HCT116 (cell line): Measurements from ENCODE around the gene IL18R1. TPM values are rescaled to one million over a fixed set of nuclear protein-coding genes. Genes with fewer than 3 reads are reported as not detected.

ENCODE experiments used
- ATAC-seq: fragments of 200-7000 bp; cut with Tn5 transposase; 2 replicates; pipeline ENCODE4 v1.9.1; 2020; ENCODE audit warnings: mild to moderate bottlenecking, moderate library complexity
- BruUV-seq: library from RNA; stranded (reverse); fragments of 400-500 nt; replicated peaks from 2 replicates; lab custom pipeline; 2021; lab: Mats Ljungman, UMichigan
- CTCF ChIA-PET: fragments of 300-600 bp; sonication (Branson Sonifier 250); formaldehyde crosslinking; loops from one replicate; lab custom pipeline; 2021; ENCODE audit warnings: antibody characterized with exemption; lab: Charles Lee
- POLR2A ChIA-PET: fragments of 300-600, 350-600 bp; sonication (Branson Sonifier 250); formaldehyde crosslinking; loops from one replicate; lab custom pipeline; 2021; ENCODE audit warnings: antibody characterized with exemption; lab: Charles Lee
- RAD21 ChIA-PET, 2 experiments: fragments of 300-600 bp; sonication (Branson Sonifier 250); formaldehyde crosslinking; loops; one replicate each; lab custom pipeline; 2023; ENCODE audit warnings: low total read pairs in 2 of 2; ENCODE audit not compliant: uncharacterized antibody in 2 of 2, unreplicated experiment in 2 of 2, low non-redundant PET in 1 of 2; lab: Charles Lee
- DNase-seq: peaks from one replicate; pipeline ENCODE4 v3.0.0-alpha.2; 2010; ENCODE audit warnings: low read depth, low spot score
- H2AFZ ChIP-seq: fragments of 200-600 bp; shearing (Covaris generic), sonication (generic); 2 replicates; pipeline ENCODE4 v1.6.1; 2017; ENCODE audit warnings: low read depth, mixed run types, mixed read lengths, antibody characterized with exemption, low read length; ENCODE audit not compliant: poor library complexity, severe bottlenecking
- H3K27ac ChIP-seq: 2 replicates; pipeline ENCODE4 v1.5.1; 2012; ENCODE audit warnings: low read depth, low read length
- H3K27me3 ChIP-seq: fragments of 200-600 bp; sonication (generic); 2 replicates; pipeline ENCODE4 v1.6.1; 2016; ENCODE audit warnings: mixed run types, low read length, mixed read lengths; ENCODE audit not compliant: insufficient read depth
- H3K36me3 ChIP-seq, 2 experiments: fragments of 200-500 bp in 1 of 2; fragments of 200-600 bp in 1 of 2; sonication (Bioruptor generic) in 1 of 2; sonication (generic) in 1 of 2; 2 replicates each; pipeline versions ENCODE4 v1.5.1 to v1.6.1; 2014 to 2016; ENCODE audit warnings: low read length in 2 of 2, inconsistent platforms in 1 of 2, mixed read lengths in 1 of 2, mixed run types in 1 of 2; ENCODE audit not compliant: insufficient read depth in 2 of 2, control insufficient read depth in 1 of 2
- H3K4me1 ChIP-seq, 2 experiments: fragments of 200-600 bp in 1 of 2; sonication (generic) in 1 of 2; 2 replicates each; pipeline versions ENCODE4 v1.5.1 to v1.6.1; 2012 to 2017; ENCODE audit warnings: low read length in 2 of 2, inconsistent platforms in 1 of 2, mild to moderate bottlenecking in 1 of 2, mixed read lengths in 1 of 2, mixed run types in 1 of 2, moderate library complexity in 1 of 2; ENCODE audit not compliant: insufficient read depth in 2 of 2, control insufficient read depth in 1 of 2
- H3K4me2 ChIP-seq: fragments of 200-600 bp; sonication (generic); 2 replicates; pipeline ENCODE4 v1.6.1; 2017; ENCODE audit warnings: mixed run types, low read length, mixed read lengths
- H3K4me3 ChIP-seq, 2 experiments: fragments of 200-600 bp in 1 of 2; sonication (generic) in 1 of 2; replicated peaks in 1 of 2; 2 replicates each; pipeline ENCODE4 v1.5.1; 2011 to 2016; ENCODE audit warnings: low read length in 2 of 2, control low read depth in 1 of 2, low read depth in 1 of 2, mild to moderate bottlenecking in 1 of 2, mixed read lengths in 1 of 2, mixed run types in 1 of 2
- H3K79me2 ChIP-seq: fragments of 200-600 bp; sonication (generic); 2 replicates; pipeline ENCODE4 v1.6.1; 2017; ENCODE audit warnings: mild to moderate bottlenecking, mixed run types, low read length, moderate library complexity, mixed read lengths; ENCODE audit not compliant: insufficient read depth
- H3K9ac ChIP-seq: fragments of 200-600 bp; sonication (generic); 2 replicates; pipeline ENCODE4 v1.6.1; 2016; ENCODE audit warnings: low read length, mixed read lengths
- H3K9me2 ChIP-seq: fragments of 200-600 bp; sonication (generic), shearing (Covaris generic); 2 replicates; pipeline ENCODE4 v1.6.1; 2017; ENCODE audit warnings: mixed run types, mild to moderate bottlenecking, moderate library complexity; ENCODE audit not compliant: insufficient read depth
- H3K9me3 ChIP-seq, 2 experiments: fragments of 200-500 bp in 1 of 2; fragments of 200-600 bp in 1 of 2; sonication (Bioruptor generic) in 1 of 2; sonication (generic) in 1 of 2; 2 replicates each; pipeline ENCODE4 v1.6.1; 2014 to 2017; ENCODE audit warnings: low read length in 2 of 2, mixed read lengths in 2 of 2, inconsistent platforms in 1 of 2, low read depth in 1 of 2, mild to moderate bottlenecking in 1 of 2, mixed run types in 1 of 2, moderate library complexity in 1 of 2; ENCODE audit not compliant: control insufficient read depth in 1 of 2, insufficient read depth in 1 of 2
- H4K20me1 ChIP-seq: fragments of 200-600 bp; sonication (generic), shearing (Covaris generic); 2 replicates; pipeline ENCODE4 v1.6.1; 2017; ENCODE audit warnings: mixed run types, mild to moderate bottlenecking, moderate library complexity; ENCODE audit not compliant: insufficient read depth
- CBX3 ChIP-seq: IDR thresholded peaks from 2 replicates; pipeline ENCODE4 v1.6.1; 2012; ENCODE audit warnings: low read depth
- CTCF ChIP-seq, 3 experiments: fragments of 200-600 bp in 1 of 3; sonication (generic) in 1 of 3; IDR thresholded peaks in 2 of 3; conservative IDR thresholded peaks in 1 of 3; 2 replicates each; pipeline ENCODE4 v1.5.1; 2012 to 2017; ENCODE audit warnings: low read depth in 2 of 3, low read length in 2 of 3, antibody characterized with exemption in 1 of 3, borderline replicate concordance in 1 of 3, control low read depth in 1 of 3, mild to moderate bottlenecking in 1 of 3, mixed read lengths in 1 of 3, mixed run types in 1 of 3, moderate library complexity in 1 of 3; ENCODE audit not compliant: insufficient read depth in 1 of 3
- EGR1 ChIP-seq: IDR thresholded peaks from 2 replicates; pipeline ENCODE4 v1.6.1; 2012; ENCODE audit warnings: low read depth
- ELF1 ChIP-seq: IDR thresholded peaks from 2 replicates; pipeline ENCODE4 v1.6.1; 2012; ENCODE audit warnings: low read depth, borderline replicate concordance
- EZH2 ChIP-seq: fragments of 200-600 bp; sonication (generic); IDR thresholded peaks from 2 replicates; pipeline ENCODE4 v1.6.1; 2017; ENCODE audit warnings: antibody characterized with exemption, mixed run types
- EZH2phosphoT487 ChIP-seq: fragments of 200-600 bp; IDR thresholded peaks from 2 replicates; pipeline ENCODE4 v1.6.1; 2018; ENCODE audit warnings: antibody characterized with exemption, borderline replicate concordance
- FOSL1 ChIP-seq: IDR thresholded peaks from 2 replicates; pipeline ENCODE4 v1.6.1; 2012; ENCODE audit warnings: low read depth
- JUND ChIP-seq: IDR thresholded peaks from 2 replicates; pipeline ENCODE4 v1.6.1; 2012
- MAX ChIP-seq: IDR thresholded peaks from 2 replicates; pipeline ENCODE4 v1.6.1; 2012
- POLR2AphosphoS5 ChIP-seq: IDR thresholded peaks from 2 replicates; pipeline ENCODE4 v1.6.1; 2011; ENCODE audit warnings: mild to moderate bottlenecking, low read depth, low read length, moderate library complexity
- SIN3A ChIP-seq: IDR thresholded peaks from 2 replicates; pipeline ENCODE4 v1.6.1; 2012; ENCODE audit warnings: low read depth
- SP1 ChIP-seq: IDR thresholded peaks from 2 replicates; pipeline ENCODE4 v1.6.1; 2012; ENCODE audit warnings: low read depth
- SRF ChIP-seq: IDR thresholded peaks from 2 replicates; pipeline ENCODE4 v1.6.1; 2012; ENCODE audit warnings: low read depth
- TCF7L2 ChIP-seq: IDR thresholded peaks from 2 replicates; pipeline ENCODE4 v1.7.0; 2011; ENCODE audit warnings: borderline replicate concordance, inconsistent platforms; ENCODE audit not compliant: insufficient read depth, insufficient read length; ENCODE audit errors: extremely low read depth
- YY1 ChIP-seq: IDR thresholded peaks from 2 replicates; pipeline ENCODE4 v1.6.1; 2011; ENCODE audit warnings: low read length, low read depth, moderate library complexity, mild to moderate bottlenecking; ENCODE audit not compliant: insufficient replicate concordance; ENCODE audit errors: extremely low read depth
- ZBTB33 ChIP-seq: IDR thresholded peaks from 2 replicates; pipeline ENCODE4 v1.6.1; 2011; ENCODE audit warnings: mild to moderate bottlenecking, low read length, moderate library complexity; ENCODE audit not compliant: insufficient replicate concordance; ENCODE audit errors: extremely low read depth
- ZFX ChIP-seq: fragments of 450-650 bp; IDR thresholded peaks from 2 replicates; pipeline ENCODE4 v1.6.1; 2017
- ZNF274 ChIP-seq: fragments of 200-500 bp; sonication (Bioruptor generic); IDR thresholded peaks from 2 replicates; pipeline ENCODE4 v1.6.1; 2014; ENCODE audit warnings: mild to moderate bottlenecking, low read depth, low read length, inconsistent platforms
- intact Hi-C: fragments of 100-400 bp; cut with micrococcal nuclease; formaldehyde crosslinking; loops from 2 replicates; pipeline ENCODE4 v1.10.0; 2022
- total RNA-seq: library from RNA; stranded (reverse); gene quantifications from one replicate; pipeline ENCODE4 v1.2.1, GENCODE V29; 2021; ENCODE audit not compliant: unreplicated experiment

Gene IL18R1
- total RNA-seq, 1 experiment from 2014 or later = 1.5 TPM

- Histone ChIP-seq H3K27ac (no peak overlapping the region), H3K4me3 (no peak overlapping the region), H4K20me1 (no peaks in the 10 kb centered on the region), H3K4me1 (no peaks in the 10 kb centered on the region), H3K9me2 (no peaks in the 10 kb centered on the region), H3K36me3 (no peaks in the 10 kb centered on the region), H2AFZ (no peak overlapping the region)
- no TSS peak for BruUV-seq
- CTCF ChIA-PET = no interaction called here
- intact Hi-C loops = no loop called here
- DNase-seq = no peak
- TF ChIP-seq SRF = no peak
- no peak for TF ChIP-seq POLR2AphosphoS5
- no peak for TF ChIP-seq EZH2
- no peak for TF ChIP-seq FOSL1
- TF ChIP-seq EZH2phosphoT487 = no peak
- TF ChIP-seq ZNF274 = no peak
- TF ChIP-seq TCF7L2 = no peak
- no peak for TF ChIP-seq JUND
- no peak for TF ChIP-seq CTCF (IDR thresholded peaks at IDR 0.05 in 2 of 3, conservative IDR thresholded peaks at IDR 0.05 in 1 of 3; ENCODE audit: borderline replicate concordance in 1 of 3, insufficient read depth in 1 of 3, low read depth in 2 of 3, low read length in 2 of 3)
- no peak for TF ChIP-seq ELF1
- TF ChIP-seq SP1 = no peak
- no peak for TF ChIP-seq CBX3
- no peak for TF ChIP-seq ZFX
- no peak for TF ChIP-seq SIN3A
- TF ChIP-seq ZBTB33 = no peak
- TF ChIP-seq MAX = no peak
- no peak for TF ChIP-seq EGR1
- TF ChIP-seq YY1 = no peak
- TF ChIP-seq, all 23 proteins: peak for 0
- ChIA-PET POLR2A (no interaction called here), RAD21 (no interaction called here)
- no peak overlapping the region for H3K4me2 ChIP-seq
- no peaks in the 10 kb centered on the region for H3K9me3 ChIP-seq
- no peak overlapping the region for H3K9ac ChIP-seq
- no peaks in the 10 kb centered on the region for H3K27me3 ChIP-seq
- no peaks in the 10 kb centered on the region for H3K79me2 ChIP-seq
- ATAC-seq = no peak
Observed at GRCh38 chr2:102433973-102434654, 78.5 kb downstream of the IL18R1 start.
